B cell (primary cell): Measurements from ENCODE around the gene USP46.

ENCODE experiments used
- EZH2 ChIP-seq: IDR thresholded peaks from 2 replicates; pipeline ENCODE4 v1.6.1; 2012; ENCODE audit warnings: borderline replicate concordance, low read depth, mild to moderate bottlenecking, moderate library complexity, low read length; ENCODE audit not compliant: insufficient read depth, poor library complexity, severe bottlenecking
- TF ChIP-seq, protein P1 (sequence below): fragments of 200-600 bp; IDR thresholded peaks from one replicate; pipeline ENCODE4 v1.8.0; 2022; ENCODE audit warnings: antibody characterized with exemption, mild to moderate bottlenecking

DNA sequence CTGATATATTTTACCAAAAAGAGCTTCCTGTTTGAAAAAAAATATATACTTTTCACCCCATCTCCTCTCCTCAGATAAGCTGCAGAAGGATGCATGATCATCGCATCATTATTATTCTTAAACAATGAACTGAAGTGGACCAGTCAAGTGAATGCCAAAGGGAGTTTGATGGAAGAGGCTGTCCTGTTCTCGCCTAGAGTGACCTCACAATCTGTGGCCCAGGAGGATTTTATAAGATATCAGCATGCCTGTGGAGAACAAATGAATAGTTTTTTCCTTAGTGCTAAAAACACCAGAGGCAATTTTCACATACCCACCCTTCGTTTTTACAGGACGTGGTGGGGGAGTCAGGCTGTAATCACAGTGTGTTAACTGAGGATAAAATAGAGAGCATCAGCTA lies 112.7 kb downstream of the USP46 start:
- TF ChIP-seq, protein P1, sequence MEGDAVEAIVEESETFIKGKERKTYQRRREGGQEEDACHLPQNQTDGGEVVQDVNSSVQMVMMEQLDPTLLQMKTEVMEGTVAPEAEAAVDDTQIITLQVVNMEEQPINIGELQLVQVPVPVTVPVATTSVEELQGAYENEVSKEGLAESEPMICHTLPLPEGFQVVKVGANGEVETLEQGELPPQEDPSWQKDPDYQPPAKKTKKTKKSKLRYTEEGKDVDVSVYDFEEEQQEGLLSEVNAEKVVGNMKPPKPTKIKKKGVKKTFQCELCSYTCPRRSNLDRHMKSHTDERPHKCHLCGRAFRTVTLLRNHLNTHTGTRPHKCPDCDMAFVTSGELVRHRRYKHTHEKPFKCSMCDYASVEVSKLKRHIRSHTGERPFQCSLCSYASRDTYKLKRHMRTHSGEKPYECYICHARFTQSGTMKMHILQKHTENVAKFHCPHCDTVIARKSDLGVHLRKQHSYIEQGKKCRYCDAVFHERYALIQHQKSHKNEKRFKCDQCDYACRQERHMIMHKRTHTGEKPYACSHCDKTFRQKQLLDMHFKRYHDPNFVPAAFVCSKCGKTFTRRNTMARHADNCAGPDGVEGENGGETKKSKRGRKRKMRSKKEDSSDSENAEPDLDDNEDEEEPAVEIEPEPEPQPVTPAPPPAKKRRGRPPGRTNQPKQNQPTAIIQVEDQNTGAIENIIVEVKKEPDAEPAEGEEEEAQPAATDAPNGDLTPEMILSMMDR, result no peak
- no peak for TF ChIP-seq EZH2
